Epithelial cell of prostate (primary cell): Measurements from ENCODE around the gene TMUB2.
"Not testable (repeated sequence)": the region's sequence is repeated elsewhere in the genome, so short reads cannot be mapped to it uniquely, and the experiment has no call there.

Experiments
- DNase-seq: peaks from one replicate; pipeline ENCODE4 v3.0.0-alpha.2; 2011; ENCODE audit warnings: low read depth, low spot score
- H3K27ac ChIP-seq: fragments of 450-650 bp; 2 replicates; pipeline ENCODE4 v1.5.1; 2017; ENCODE audit warnings: mild to moderate bottlenecking

TMUB2 gene

DNA sequence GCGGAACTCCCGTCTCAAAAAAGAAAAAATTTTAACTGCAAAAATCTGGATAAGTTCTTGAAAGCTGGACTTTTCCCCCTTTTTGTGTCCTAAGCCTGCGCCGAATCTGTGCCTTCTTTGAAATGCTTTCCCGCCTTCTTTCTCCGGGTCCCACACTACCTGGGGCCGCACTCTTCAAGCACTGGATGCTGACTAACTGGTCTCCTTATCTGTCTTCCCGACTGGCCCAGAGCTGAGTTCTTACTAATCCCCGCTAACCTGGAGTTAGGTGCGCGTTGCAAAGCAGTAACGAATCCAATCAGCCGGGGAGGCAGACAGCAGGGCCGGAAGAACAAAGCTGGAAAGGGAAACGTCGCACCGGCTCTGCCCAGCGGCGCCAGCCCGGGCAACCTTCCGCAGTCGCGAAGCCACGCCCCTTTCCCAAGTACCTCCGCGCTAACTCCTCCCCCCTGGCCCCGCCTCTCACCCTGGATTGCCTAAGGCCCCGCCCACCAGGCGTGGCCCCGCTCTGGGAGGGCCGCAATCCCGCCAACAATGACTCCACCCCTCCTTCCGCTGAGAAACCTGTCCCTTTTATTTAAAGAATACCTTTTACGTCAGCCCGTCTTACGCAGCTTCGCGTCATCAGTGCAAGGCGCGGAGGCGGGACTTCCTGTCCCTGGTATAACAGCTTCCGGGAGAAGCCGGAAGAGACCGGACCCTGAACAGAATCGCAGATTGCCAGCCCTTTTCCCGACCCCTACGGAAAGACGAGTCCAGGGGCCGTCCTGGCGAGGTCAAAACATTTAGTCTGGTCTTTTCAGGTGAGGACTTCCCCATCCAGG, at the start of gene TMUB2:
TMUB2 (plus strand) TSS at position 666 of the 824 bp plus-strand sequence. CDS start 737 bp downstream, outside the sequence.
- H3K27ac ChIP-seq = peak within 1 kb of the TSS; percentile 95
- DNase-seq = peak; percentile 97

DNA sequence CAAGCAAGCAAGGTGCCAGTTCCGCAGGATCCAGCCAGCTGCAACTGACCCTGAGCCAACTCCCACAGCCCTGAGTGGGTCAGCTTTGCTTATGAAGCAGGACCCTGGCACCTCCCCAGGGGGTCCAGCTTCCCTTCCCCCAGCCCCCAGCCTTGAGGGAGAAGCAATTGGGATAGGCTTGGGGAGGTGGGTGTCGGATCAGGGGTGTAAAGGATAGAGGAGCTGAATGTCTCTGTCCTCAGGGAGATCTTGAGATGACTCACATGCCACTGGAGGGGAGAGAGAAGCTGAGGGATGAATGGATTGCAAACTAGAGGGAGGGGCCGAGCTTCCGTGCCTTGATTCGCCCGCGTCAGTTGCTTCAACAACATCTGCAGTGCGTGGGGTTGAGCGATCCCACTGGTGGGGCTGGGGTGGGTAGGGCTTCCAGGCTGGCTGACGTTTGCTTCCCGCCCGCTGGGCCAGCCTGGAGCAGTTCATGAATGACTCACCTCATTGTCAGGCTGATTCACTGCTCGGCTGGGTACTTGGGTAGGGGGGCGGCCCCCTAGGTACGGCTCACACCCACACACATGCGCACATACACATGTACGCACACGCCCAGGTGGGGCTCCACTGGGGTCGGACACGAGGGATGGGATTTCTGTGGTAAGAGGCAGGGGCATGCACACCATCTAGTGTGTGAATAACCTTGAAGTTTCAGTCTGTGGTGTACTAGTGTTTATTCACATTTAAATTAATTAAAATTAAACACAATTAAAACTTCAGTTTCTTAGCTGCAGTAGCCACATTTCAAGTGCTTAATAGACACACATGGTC, 48.7 kb upstream of the TMUB2 start:
- DNase-seq = peak; percentile 95
- peak overlapping the region; percentile 92 for H3K27ac ChIP-seq

DNA sequence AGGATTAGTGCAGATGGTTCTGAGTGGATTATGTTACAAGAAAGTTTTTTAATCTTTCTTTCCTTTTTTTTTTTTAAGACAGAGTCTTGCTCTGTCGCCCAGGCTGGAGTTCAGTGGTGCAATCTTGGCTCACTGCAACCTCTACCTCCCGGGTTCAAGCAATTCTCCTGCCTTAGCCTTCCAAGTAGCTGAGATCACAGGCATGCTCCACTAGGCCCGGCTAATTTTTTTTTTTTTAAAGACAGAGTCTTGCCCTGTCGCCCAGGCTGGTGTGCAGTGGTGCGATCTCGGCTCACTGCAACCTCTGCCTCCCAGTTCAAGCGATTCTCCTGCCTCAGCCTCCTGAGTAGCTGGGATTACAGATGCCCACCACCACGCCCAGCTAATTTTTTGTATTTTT, 42.9 kb upstream of the TMUB2 start:
- not testable (repeated sequence) for DNase-seq

DNA sequence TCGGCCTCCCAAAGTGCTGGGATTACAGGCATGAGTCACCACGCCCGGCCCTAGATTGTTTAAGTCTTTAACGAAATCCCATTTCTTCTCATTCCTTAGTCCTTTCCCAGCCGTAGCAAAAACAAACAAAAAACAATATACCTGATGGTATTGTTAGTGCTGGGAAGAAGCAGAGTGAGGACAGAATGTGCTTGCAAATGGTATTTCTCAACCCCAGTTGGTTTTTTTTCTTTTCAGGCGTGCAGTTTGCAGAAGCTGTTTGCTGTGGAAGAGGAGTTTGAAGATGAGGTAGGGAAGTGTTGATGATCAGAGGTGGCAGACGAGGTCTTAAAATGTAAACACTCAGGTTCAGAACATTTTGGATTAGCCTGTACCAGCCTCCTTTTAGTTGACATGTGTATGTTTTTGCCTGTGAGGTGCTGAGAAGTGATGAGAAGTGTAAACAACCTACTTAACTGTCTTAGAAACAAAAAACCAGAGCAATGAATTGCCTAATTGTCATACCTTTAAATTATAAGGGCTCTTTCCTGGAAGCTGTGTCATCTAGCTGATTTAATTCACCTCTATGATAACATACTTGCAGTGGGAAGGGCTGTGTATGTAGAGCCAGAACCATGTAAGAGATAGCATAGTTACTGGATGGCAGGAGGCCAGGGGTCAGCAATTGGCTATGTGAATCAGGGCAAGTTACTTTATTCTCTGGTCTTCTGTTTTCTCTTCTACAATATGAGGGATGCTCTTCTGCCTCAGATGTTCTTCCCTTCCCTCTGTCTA, 41.6 kb upstream of the TMUB2 start:
- no peak overlapping the region for H3K27ac ChIP-seq
- DNase-seq = no peak

More for the DNA sequence above, 42.9 kb upstream of the TMUB2 start:
- H3K27ac ChIP-seq = not testable (repeated sequence)

DNA sequence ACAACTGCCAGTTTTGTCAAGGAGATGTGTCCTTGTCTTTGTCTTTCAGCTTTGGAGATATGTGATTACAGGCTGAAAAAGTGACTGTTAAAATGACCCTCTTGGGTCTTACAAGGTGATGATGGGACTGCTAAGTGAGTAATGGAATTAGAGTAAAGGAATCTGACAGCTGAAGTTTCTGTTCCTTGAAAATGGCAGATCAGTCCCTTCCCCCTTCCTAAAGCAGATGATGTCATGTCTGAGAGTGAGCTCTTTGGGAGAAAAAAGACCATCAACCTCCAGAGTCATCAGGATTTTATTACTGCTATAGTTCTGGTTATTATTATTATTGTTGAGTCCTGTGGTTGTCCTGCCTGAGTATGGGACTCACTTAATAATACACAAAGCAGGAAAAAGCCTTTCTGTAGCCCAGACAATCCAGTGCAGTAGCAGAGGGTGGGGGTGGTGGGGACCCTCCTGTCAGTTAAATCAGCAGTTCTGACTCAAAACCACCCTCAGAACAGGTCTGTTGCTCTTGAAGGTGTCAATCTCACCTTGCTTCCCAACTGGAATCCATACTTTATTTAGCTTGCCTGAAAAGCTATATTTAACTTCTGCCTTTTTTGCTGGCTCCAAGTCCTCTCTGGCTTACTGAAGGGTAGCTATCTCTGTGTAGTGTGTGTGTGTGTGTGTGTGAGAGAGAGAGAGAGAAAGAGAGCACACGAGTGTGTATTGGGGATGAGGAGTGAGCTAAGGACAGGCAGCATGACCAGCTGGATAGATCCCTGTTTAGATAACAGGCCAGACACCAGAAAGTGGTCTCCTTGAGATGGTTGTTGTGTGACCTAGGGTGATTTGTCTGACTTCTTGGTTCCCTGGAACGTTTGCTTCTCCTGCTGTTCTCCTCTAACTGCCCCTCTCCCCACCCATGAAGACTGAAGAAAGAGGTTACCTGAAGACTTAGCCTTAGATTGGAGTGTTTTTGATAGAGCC, 40.1 kb upstream of the TMUB2 start:
- DNase-seq = no peak
- H3K27ac ChIP-seq = no peak overlapping the region

DNA sequence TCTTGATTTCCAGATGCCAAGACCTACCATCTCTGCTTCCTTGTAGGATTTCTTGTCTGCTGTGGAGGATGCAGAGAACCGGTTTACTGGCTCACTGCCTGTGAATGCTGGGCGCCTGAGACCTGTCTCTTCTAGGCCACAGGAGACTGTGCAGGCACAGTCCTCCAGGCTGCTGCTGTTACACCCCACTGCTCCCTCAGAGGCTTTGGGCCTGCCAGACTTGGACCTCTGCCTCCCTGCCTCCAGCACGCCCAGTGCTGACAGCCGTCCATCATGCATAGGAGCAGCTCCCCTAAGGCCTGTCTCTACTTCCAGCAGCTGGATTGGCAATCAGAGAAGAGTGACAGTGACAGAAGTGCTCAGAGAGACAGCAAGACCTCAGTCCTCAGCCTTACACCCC, 39.0 kb upstream of the TMUB2 start:
- no peak for DNase-seq
- H3K27ac ChIP-seq = no peak overlapping the region

DNA sequence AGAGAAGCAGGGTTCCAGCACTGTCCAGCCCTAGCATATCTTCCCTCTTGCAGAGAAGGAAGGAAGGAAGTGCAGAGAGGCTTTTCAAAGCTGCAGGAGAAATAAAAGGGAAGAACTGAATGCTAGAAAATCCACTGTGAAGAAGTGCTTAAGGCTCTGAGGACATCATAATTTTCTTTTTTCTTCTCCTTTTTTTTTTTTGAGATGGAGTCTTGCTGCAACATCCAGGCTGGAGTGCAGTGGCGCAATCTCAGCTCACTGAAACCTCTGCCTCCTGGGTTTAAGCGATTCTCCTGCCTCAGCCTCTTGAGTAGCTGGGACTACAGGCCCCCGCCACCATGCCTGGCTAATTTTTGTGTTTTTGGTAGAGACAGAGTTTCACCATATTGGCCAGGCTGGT, 37.7 kb upstream of the TMUB2 start:
- not testable (repeated sequence) for H3K27ac ChIP-seq

DNA sequence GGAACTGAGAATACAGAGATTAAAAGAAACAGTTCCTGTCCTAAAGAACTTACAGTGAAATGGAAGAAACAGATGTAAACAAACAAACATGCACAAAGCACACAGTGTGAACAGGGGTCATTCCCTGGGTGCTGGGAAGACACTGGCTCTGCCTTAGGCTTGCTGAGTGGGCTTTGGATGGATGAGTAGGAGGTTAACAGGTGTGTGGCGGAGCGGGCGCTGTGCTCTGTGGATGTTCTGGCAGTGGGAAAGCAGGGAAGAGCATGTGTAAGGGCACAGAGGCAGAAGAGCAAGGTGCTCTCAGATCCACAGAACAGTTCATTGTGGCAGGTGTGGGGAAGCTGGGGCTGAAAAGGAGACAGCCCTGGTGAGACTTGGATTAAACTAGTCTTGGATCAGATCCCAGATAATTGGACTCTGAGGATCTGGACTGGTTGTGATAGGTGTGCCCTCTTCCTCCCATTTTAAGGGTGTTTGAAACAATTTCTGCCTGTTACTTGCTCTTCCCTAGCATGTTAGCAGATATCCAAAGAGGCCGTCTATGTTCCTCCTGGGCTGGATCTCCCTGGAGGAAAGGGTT, 36.9 kb upstream of the TMUB2 start:
- no peak overlapping the region for H3K27ac ChIP-seq
- DNase-seq = no peak

More for the DNA sequence above, 37.7 kb upstream of the TMUB2 start:
- not testable (repeated sequence) for DNase-seq

DNA sequence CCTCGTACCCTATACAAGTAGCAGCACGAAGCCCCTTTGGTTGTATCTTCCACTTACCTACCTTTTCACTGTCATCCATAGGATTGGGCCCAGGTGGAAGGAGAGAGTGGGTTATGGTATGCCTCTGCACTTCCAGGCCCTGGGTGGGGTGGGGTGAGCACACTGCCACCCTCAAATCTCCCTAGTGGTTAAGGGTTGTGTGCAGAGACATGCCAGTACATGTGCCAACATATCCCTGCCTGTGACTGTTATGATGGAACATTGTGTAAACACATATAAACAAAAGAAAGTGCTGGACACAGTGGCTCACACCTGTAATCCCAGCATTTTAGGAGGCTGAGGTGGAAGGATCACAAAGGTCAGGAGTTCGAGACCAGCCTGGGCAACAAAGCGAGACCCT, 33.9 kb upstream of the TMUB2 start:
- H3K27ac ChIP-seq = peak overlapping the region; percentile 63
- DNase-seq = peak; percentile 64

DNA sequence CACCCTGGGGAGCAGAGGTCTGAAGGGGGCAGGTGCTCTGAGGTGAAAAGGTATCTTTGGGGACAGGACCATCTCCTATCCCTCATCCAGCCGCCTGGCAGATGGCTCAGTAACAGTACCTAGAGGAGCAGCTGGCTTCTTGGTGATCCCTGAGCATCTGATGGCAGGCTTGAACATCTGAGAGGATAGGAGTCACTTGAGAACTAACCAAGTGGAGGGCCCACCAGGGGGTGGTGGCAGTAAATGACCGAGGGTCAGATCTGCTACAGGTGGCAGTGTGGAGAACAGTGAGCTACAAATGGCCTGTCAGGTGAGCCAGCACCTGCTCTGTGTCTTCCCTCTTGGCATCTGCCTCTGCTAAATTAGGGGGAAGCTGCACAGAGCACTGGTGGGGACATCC, 31.3 kb upstream of the TMUB2 start:
- DNase-seq = no peak
- no peak overlapping the region for H3K27ac ChIP-seq

DNA sequence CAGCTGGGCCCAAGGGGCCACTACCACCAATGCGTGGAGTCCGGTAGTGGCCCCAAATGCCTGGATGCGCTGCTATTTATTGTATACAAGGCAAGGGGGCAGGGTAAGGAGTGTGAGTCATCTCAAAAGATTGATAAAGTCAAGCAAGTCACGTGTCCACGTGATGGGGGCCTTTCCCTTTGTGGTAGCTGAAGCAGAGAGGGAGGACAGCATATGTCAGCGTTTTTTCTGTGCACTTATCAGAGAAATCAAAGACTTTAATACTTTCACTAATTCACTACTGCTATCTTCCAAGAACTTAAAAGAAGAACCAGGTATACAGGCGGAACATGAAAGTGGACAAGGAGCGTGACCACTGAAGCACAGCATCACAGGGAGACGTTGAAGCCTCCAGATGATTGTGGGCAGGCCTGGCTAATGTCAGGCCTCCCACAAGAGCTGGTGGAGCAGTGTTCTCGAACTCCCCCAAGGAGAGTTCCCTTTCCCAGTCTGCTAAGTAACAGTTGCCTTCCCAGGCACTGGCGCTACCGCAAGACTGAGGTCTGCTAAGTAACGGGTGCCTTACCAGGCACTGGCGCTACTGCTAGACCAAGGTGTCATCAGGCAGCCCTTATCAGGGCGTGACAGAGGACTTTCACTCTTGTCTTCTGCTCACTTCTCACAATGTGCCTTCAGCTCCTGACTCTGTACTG, 27.1 kb upstream of the TMUB2 start:
- DNase-seq = no peak
- H3K27ac ChIP-seq = no peak overlapping the region

DNA sequence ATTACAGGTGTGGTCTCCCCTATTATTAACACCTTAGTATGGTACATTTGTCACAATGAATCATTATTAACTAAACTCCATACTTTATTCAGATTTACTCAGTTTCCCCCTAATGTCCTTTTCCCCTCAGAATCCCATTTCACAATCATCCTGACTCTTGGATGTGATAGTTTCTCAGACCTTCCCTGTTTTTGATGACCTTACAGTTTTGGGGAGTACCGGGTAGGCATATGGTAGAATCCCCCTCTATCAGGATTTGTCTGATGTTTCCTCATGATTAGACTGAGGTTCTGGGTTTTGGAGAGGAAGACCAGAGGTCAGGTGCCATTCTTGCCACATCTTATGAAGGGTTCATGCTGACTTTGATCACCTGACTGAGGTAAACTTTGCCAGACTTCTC, 22.3 kb upstream of the TMUB2 start:
- DNase-seq = no peak
- H3K27ac ChIP-seq = no peak overlapping the region

DNA sequence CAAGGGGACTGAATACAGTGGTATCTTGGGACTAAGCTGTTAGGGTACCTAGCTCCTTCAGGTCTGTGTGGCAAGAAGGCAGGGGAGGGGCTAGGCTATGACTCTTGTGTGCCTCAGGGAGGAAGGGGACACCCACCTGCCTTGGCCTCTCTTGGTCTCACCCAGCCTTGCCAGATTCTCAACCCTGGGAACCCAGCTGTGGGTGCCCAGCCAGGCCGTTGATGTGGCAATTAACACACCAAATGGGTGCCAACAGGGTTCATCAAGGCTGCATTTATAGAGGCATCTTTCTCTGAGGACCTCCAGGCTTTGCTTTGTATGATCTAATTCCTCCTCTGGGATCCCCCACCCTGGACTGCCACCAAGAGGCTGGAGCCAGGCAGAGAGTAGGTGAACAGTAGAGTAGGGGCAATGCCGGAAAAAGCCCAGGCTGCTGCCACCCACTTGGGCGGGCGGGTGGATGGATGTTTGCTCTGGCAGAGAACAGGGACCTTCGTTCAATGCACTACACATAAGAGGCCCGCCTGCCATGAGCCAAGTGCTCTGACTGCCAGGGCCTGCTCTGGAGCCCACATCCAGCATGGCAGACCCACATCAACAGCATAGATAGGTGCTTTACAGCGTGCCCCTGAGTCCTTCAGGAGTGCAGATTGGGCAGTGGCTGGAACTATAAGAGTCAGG, 19.5 kb upstream of the TMUB2 start:
- H3K27ac ChIP-seq = no peak overlapping the region
- DNase-seq = no peak

DNA sequence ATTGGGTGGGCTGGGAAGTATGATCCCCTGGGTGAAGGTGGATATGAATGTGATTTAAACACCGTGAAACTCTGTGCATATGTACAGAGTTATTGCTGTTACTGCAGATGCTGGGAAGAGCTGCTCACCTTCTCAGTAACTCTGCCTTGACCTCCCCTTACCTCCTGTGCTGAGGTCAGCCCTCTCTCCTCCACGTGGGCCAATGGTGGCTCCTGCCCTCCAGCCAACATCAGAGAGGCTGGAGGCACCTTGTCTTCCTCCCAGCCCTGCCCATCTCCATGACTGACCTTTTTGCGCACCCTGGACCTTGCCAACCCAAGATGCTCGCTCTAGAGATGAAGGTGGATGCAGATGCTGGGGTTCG, 16.7 kb upstream of the TMUB2 start:
- no peak overlapping the region for H3K27ac ChIP-seq
- no peak for DNase-seq

DNA sequence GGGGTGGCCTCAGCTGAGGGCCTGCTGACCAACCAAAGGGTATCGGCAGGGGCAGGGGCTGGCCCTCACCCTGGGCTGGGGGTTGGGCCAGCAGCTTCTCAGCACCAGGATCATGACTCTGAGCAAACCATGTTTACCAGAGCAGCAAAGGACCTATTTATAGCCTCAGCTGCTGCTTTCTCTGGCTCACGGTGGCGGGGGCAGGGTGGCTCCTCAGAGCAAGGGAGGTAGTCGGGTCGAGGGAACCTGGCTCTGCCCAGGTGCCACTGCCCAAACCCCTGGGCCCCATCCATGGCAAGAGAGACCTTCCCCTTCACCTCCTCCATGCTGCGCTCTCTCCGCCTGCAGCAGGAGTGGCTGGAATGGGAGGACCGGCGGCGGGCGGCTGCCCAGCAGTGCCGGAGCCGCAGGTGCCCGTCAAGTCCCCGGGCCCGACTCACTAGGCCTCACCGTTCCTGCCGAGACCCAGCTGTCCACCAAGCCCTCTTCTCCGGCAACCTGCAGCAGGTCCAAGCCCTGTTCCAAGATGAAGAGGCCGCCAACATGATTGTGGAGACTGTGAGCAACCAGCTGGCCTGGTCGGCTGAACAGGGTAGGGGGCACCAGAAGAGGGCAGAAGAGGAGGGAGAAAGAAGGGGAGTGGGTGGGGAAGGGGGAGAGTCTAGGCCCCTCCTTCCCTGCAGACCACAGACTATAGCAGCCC, 16.1 kb upstream of the TMUB2 start, which contains the start of gene ASB16:
ASB16 (plus strand) TSS at position 206 of the 703 bp plus-strand sequence; CDS start at position 292, 86 bp downstream.
- no peak within 1 kb of the TSS for H3K27ac ChIP-seq
- DNase-seq = no peak

DNA sequence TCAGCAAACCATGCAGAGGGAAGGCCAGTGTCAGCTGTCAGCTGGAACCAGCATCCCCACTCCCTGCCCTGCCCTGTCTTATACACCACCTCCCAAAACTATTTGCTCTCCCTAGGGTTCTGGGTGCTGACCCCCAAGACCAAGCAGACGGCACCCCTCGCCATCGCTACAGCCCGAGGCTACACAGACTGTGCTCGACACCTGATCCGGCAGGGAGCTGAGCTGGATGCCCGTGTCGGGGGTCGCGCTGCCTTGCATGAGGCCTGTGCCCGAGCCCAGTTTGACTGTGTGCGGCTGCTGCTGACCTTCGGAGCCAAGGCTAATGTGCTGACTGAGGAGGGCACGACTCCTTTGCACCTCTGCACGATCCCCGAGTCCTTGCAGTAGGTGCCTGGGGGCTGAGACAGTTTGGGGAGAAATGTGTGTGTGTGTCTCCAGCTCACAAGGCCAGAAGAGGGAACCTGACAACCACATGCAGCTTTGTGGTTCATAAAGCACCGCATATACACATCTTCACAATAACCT, 14.8 kb upstream of the TMUB2 start:
- no peak overlapping the region for H3K27ac ChIP-seq
- DNase-seq = no peak

DNA sequence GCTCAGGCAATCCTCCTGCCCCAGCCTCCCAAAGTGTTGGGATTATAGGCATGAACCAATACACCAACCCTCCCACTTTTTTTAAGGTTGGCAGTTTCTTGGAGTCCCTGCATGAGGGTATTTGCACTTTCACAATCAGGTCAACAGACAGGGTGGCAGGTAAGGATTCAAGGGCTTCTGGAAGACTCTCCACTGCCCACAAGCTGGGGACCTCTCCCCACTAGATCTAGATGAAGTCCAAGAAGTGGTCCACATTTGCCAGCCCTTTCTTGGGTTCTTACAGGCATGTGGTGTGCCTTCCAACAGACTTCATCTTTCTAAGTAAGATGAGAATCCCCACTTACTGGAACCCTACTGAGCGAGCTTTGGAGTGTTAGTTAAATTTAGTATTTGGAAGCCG, 12.3 kb upstream of the TMUB2 start:
- H3K27ac ChIP-seq = no peak overlapping the region

More for the DNA sequence above, 12.3 kb upstream of the TMUB2 start:
- DNase-seq = no peak
